OCI-LY7 (cell line): Measurements from ENCODE around the gene TXNRD1. TPM values are rescaled to one million over a fixed set of nuclear protein-coding genes. Genes with fewer than 3 reads are reported as not detected.
A peak's percentile ranks its signal among the peaks of the same experiment; 100 is the strongest.

Experiments
- BruUV-seq: library from RNA; stranded (reverse); fragments of 400-500 nt; replicated peaks from 2 replicates; lab custom pipeline; 2021; lab: Mats Ljungman, UMichigan
- CTCF ChIA-PET: fragments of 300-600 bp; sonication (Branson Sonifier 250); formaldehyde crosslinking; loops from one replicate; lab custom pipeline; 2022; ENCODE audit warnings: antibody characterized with exemption; ENCODE audit not compliant: unreplicated experiment; lab: Charles Lee
- POLR2A ChIA-PET: fragments of 300-600 bp; sonication (Branson Sonifier 250); formaldehyde crosslinking; loops from one replicate; lab custom pipeline; 2022; ENCODE audit warnings: antibody characterized with exemption; lab: Charles Lee
- DNase-seq: peaks from one replicate; pipeline ENCODE4 v3.0.0-alpha.2; 2015; ENCODE audit warnings: low spot score
- H2AFZ ChIP-seq: fragments of 200-600 bp; sonication (generic), shearing (Covaris generic); 2 replicates; pipeline ENCODE4 v1.6.1; 2014; ENCODE audit warnings: mild to moderate bottlenecking, antibody characterized with exemption, low read length, moderate library complexity
- H3K27ac ChIP-seq: fragments of 200-600 bp; sonication (generic); 2 replicates; pipeline ENCODE4 v1.5.1; 2014; ENCODE audit warnings: mixed run types, low read depth, mild to moderate bottlenecking, moderate library complexity, low read length, inconsistent platforms; ENCODE audit not compliant: poor library complexity, severe bottlenecking
- H3K36me3 ChIP-seq: fragments of 200-600 bp; sonication (generic); 2 replicates; pipeline ENCODE4 v1.6.1; 2014; ENCODE audit warnings: mild to moderate bottlenecking, antibody characterized with exemption, low read length, moderate library complexity, mixed read lengths; ENCODE audit not compliant: insufficient read depth
- H3K4me1 ChIP-seq: fragments of 200-600 bp; sonication (generic); 2 replicates; pipeline ENCODE4 v1.5.1; 2014; ENCODE audit warnings: mild to moderate bottlenecking, low read length; ENCODE audit not compliant: insufficient read depth, poor library complexity, severe bottlenecking
- H3K4me2 ChIP-seq: fragments of 200-600 bp; sonication (generic); 2 replicates; pipeline ENCODE4 v1.6.1; 2014; ENCODE audit warnings: mild to moderate bottlenecking, low read length
- H3K4me3 ChIP-seq: fragments of 200-600 bp; sonication (generic); 2 replicates; pipeline ENCODE4 v1.5.1; 2014; ENCODE audit warnings: mild to moderate bottlenecking, low read depth, low read length; ENCODE audit not compliant: poor library complexity, severe bottlenecking
- H3K79me2 ChIP-seq: fragments of 200-600 bp; sonication (generic); 2 replicates; pipeline ENCODE4 v1.6.1; 2016; ENCODE audit warnings: low read depth, mild to moderate bottlenecking, low read length, moderate library complexity, mixed read lengths; ENCODE audit not compliant: insufficient read depth
- H3K9me2 ChIP-seq: fragments of 200-600 bp; sonication (generic); 2 replicates; pipeline ENCODE4 v1.6.1; 2016; ENCODE audit warnings: mild to moderate bottlenecking, low read length, mixed read lengths; ENCODE audit not compliant: insufficient read depth
- H3K9me3 ChIP-seq: fragments of 200-600 bp; sonication (generic); 2 replicates; pipeline ENCODE4 v1.6.1; 2014; ENCODE audit warnings: mild to moderate bottlenecking, mixed run types, low read length, mixed read lengths
- H4K20me1 ChIP-seq: fragments of 200-600 bp; sonication (generic); 2 replicates; pipeline ENCODE4 v1.6.1; 2014; ENCODE audit warnings: mild to moderate bottlenecking, antibody characterized with exemption, low read length, moderate library complexity, mixed read lengths; ENCODE audit not compliant: insufficient read depth
- CTCF ChIP-seq: fragments of 200-600 bp; sonication (generic); conservative IDR thresholded peaks from 2 replicates; pipeline ENCODE4 v1.5.1; 2014; ENCODE audit warnings: mild to moderate bottlenecking, antibody characterized with exemption, low read length, moderate library complexity, mixed read lengths
- EZH2phosphoT487 ChIP-seq: fragments of 200-600 bp; sonication (generic); IDR thresholded peaks from 2 replicates; pipeline ENCODE4 v1.6.1; 2018; ENCODE audit warnings: low read depth, borderline replicate concordance, mild to moderate bottlenecking, mixed run types, antibody characterized with exemption, low read length, moderate library complexity, mixed read lengths
- intact Hi-C: fragments of 100-400 bp; cut with micrococcal nuclease; formaldehyde crosslinking; loops from one replicate; pipeline ENCODE4 v1.10.0; 2022; ENCODE audit not compliant: unreplicated experiment
- total RNA-seq, 2 experiments: library from RNA; depleted of rRNA in 1 of 2; stranded (reverse); fragments of >200 nt in 1 of 2; shearing (Covaris generic) in 1 of 2; gene quantifications; 2 replicates each; pipeline ENCODE4 v1.2.3, GENCODE V29; 2014 to 2022

The TXNRD1 gene
- total RNA-seq, 2 experiments from 2014 or later: 117 to 132 TPM

DNA sequence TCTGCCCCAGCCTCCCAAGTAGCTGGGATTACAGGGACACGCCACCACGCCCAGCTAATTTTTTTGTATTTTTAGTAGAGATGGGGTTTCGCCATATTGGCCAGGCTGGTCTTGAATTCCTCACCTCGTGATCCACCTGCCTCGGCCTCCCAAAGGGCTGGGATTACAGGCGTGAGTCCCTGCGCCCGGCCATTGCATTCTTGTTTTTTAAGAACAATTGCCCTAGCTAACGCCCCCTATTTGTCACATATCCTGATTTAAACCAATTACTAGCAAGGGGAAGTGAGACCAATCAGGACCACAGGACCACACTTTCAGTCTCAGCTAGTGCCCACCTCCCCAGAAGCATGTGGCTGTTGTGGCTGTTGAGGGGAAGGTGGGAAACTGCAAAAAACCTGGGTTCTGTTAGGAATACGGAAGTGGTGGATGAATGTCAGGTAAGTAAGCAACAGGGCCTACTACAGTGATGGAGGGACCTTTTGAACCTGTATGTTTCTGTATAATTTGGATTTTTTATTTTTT lies 39.8 kb upstream of the TXNRD1 start:
- no peak overlapping the region for H2AFZ ChIP-seq
- no peaks in the 10 kb centered on the region for H3K4me1 ChIP-seq
- intact Hi-C loops: no loop called here
- H3K4me2 ChIP-seq: no peak overlapping the region
- POLR2A ChIA-PET: no interaction called here
- CTCF ChIA-PET: no interaction called here
- DNase-seq: no peak
- TF ChIP-seq CTCF (no peak), EZH2phosphoT487 (no peak)
- H3K4me3 ChIP-seq: no peak overlapping the region
- H3K9me2 ChIP-seq: no peaks in the 10 kb centered on the region
- H3K27ac ChIP-seq: no peak overlapping the region
- no peaks in the 10 kb centered on the region for H3K79me2 ChIP-seq
- H4K20me1 ChIP-seq: no peaks in the 10 kb centered on the region
- no TSS peak for BruUV-seq
- H3K9me3 ChIP-seq: no peaks in the 10 kb centered on the region
- H3K36me3 ChIP-seq: no peaks in the 10 kb centered on the region

- H3K36me3 ChIP-seq: no peaks in the 10 kb centered on the region
- H4K20me1 ChIP-seq: no peaks in the 10 kb centered on the region
- H3K4me2 ChIP-seq: no peak overlapping the region
- H2AFZ ChIP-seq: no peak overlapping the region
- H3K4me1 ChIP-seq: no peaks in the 10 kb centered on the region
- no peaks in the 10 kb centered on the region for H3K9me2 ChIP-seq
- H3K27ac ChIP-seq: no peak overlapping the region
- no peak overlapping the region for H3K4me3 ChIP-seq
- POLR2A ChIA-PET: interaction anchor here (1.8 kb wide), 1 partner anchor 9 kb away, joined by 7 read pairs; no protein-coding TSS in a partner anchor
- BruUV-seq: no TSS peak
- TF ChIP-seq CTCF (no peak), EZH2phosphoT487 (no peak)
- no peak for DNase-seq
- H3K9me3 ChIP-seq: no peaks in the 10 kb centered on the region
- CTCF ChIA-PET: no interaction called here
- intact Hi-C loops: no loop called here
- H3K79me2 ChIP-seq: no peaks in the 10 kb centered on the region
These were observed 38.3 kb upstream of the TXNRD1 start for GRCh38 chr12:104177336-104177662.

DNA sequence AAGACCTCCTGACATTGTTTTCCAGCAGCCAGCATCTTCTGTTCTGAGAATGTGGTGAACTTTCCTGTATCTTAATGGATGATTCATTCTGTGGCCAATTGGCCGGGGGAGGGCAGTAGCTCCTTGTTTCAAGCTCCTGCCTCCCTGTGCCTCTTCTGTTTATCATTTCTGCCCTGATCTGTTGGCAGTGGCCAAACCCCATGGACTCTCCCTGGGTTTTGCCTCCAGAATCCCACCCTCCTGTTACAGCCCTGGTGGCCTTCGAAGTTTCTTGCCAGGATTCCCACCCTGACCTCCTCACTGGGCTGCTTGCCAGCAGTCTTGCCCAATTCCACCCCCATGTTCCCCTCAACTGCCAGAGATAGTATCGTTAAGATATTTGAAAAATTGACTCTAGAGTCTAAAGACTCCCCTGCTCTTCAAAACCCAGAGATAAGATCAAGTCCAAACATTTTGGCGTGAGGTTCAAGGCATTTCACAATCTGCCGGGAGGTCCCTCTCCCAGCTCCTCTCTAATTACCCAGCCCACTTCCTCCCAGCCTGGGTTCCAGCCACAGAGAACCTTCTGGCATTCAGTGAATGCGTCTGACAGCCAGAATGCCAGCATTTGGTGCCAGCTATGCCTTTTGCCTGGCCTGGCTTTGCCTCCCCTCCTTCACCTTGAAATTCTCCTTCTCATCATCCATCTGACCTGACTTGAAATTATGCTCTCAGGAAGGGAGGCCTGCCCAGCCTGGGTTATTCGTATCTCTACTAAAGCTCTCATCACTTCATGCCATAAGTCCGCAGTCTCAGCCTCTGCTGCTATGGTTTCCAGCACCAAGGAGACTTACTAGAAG lies 37.7 kb upstream of the TXNRD1 start:
- H3K36me3 ChIP-seq: no peaks in the 10 kb centered on the region
- no peak overlapping the region for H3K4me2 ChIP-seq
- ChIA-PET CTCF (no interaction called here), POLR2A (interaction anchor here (0.7 to 1.8 kb wide), 2 partner anchors 8 to 673 kb away, joined by 4 to 7 read pairs; no protein-coding TSS in a partner anchor)
- H3K27ac ChIP-seq: no peak overlapping the region
- BruUV-seq: no TSS peak
- no peaks in the 10 kb centered on the region for H4K20me1 ChIP-seq
- no peak overlapping the region for H2AFZ ChIP-seq
- no peaks in the 10 kb centered on the region for H3K79me2 ChIP-seq
- H3K9me2 ChIP-seq: no peaks in the 10 kb centered on the region
- intact Hi-C loops: no loop called here
- no peaks in the 10 kb centered on the region for H3K9me3 ChIP-seq
- H3K4me3 ChIP-seq: no peak overlapping the region
- TF ChIP-seq CTCF: peak; percentile 33
- no peak for TF ChIP-seq EZH2phosphoT487
- no peaks in the 10 kb centered on the region for H3K4me1 ChIP-seq
- no peak for DNase-seq
